GM19455 (cell line): ENCODE results near the gene CASP7.
"Not testable (repeated sequence)": the region's sequence is repeated elsewhere in the genome, so short reads cannot be mapped to it uniquely, and the experiment has no call there.

ENCODE experiments used
- ATAC-seq: cut with Tn5 transposase; IDR thresholded peaks from one replicate; pipeline ENCODE4 v1.9.1; 2021; ENCODE audit not compliant: unreplicated experiment

CASP7 gene

GRCh38 chr10:113679463-113680189 is at the start of gene CASP7:
Gene CASP7 (plus strand): TSS chr10:113679912. CDS start chr10:113697494, 17,582 bp downstream.
- peak; percentile 79 for ATAC-seq

GRCh38 chr10:113630929-113631533 is 48.7 kb upstream of the CASP7 start:
- ATAC-seq, result no peak

- ATAC-seq, result no peak
Measured at GRCh38 chr10:113631684-113632367, 47.9 kb upstream of the CASP7 start.

- no peak for ATAC-seq
Measured at GRCh38 chr10:113639966-113640365, 39.7 kb upstream of the CASP7 start.

GRCh38 chr10:113641702-113642101 is 38.0 kb upstream of the CASP7 start:
- ATAC-seq, result no peak

GRCh38 chr10:113643183-113643582 is 36.5 kb upstream of the CASP7 start:
- ATAC-seq, result no peak

GRCh38 chr10:113644185-113645120 is 35.3 kb upstream of the CASP7 start:
- no peak for ATAC-seq

- no peak for ATAC-seq
Measured at GRCh38 chr10:113646336-113647201, 33.1 kb upstream of the CASP7 start.

GRCh38 chr10:113647812-113648211 is 31.9 kb upstream of the CASP7 start:
- ATAC-seq, result no peak

GRCh38 chr10:113648478-113648877 is 31.2 kb upstream of the CASP7 start:
- ATAC-seq, result no peak

- no peak for ATAC-seq
Measured at GRCh38 chr10:113650172-113650571, 29.5 kb upstream of the CASP7 start.

- no peak for ATAC-seq
Measured at GRCh38 chr10:113651021-113651420, 28.7 kb upstream of the CASP7 start.

- ATAC-seq, result no peak
Measured at GRCh38 chr10:113651898-113652297, 27.8 kb upstream of the CASP7 start.

GRCh38 chr10:113652456-113652855 is 27.3 kb upstream of the CASP7 start:
- ATAC-seq, result not testable (repeated sequence)

- no peak for ATAC-seq
Measured at GRCh38 chr10:113656896-113657295, 22.8 kb upstream of the CASP7 start.

- ATAC-seq, result no peak
Measured at GRCh38 chr10:113657544-113657943, 22.2 kb upstream of the CASP7 start.

GRCh38 chr10:113661332-113661731 is 18.4 kb upstream of the CASP7 start:
- ATAC-seq, result no peak

- ATAC-seq, result no peak
Measured at GRCh38 chr10:113663142-113663541, 16.6 kb upstream of the CASP7 start.

GRCh38 chr10:113663908-113664307 is 15.8 kb upstream of the CASP7 start, which contains the start of gene NRAP:
Gene NRAP (minus strand): TSS chr10:113664041. CDS start chr10:113663882, 159 bp downstream.
- no peak for ATAC-seq

- ATAC-seq, result no peak
Measured at GRCh38 chr10:113665352-113665751, 14.4 kb upstream of the CASP7 start.
